ENCODE data around the gene LRP2.

LRP2 gene

DNA sequence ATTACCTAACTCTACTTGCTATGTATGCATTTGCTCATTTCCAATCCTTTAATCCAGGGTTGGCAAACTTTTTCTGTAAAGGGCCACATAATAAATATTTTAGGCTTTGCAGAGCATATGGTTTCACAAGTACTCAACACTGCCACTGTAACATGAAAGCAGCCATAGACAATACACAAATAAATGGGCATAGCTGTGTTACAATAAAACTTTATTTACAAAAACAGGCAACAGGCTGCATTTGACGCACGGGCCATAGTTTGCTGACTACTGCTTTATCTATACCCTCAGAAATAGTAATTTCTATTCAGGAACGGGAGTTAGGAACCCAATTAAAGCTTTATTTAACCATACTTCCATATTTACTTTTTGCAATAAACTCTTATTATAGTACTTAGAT is 154.3 kb downstream of the LRP2 start:
- ChIA-PET CTCF (no interaction called here), POLR2A (ENCODE audit: low non-redundant PET) (no interaction called here)
- H3K27ac ChIP-seq = no peak overlapping the region
- no peak for DNase-seq (ENCODE audit: low spot score)
- TF ChIP-seq, protein P1, sequence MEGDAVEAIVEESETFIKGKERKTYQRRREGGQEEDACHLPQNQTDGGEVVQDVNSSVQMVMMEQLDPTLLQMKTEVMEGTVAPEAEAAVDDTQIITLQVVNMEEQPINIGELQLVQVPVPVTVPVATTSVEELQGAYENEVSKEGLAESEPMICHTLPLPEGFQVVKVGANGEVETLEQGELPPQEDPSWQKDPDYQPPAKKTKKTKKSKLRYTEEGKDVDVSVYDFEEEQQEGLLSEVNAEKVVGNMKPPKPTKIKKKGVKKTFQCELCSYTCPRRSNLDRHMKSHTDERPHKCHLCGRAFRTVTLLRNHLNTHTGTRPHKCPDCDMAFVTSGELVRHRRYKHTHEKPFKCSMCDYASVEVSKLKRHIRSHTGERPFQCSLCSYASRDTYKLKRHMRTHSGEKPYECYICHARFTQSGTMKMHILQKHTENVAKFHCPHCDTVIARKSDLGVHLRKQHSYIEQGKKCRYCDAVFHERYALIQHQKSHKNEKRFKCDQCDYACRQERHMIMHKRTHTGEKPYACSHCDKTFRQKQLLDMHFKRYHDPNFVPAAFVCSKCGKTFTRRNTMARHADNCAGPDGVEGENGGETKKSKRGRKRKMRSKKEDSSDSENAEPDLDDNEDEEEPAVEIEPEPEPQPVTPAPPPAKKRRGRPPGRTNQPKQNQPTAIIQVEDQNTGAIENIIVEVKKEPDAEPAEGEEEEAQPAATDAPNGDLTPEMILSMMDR (conservative IDR thresholded peaks at IDR 0.05; ENCODE audit: low read depth) = no peak

DNA sequence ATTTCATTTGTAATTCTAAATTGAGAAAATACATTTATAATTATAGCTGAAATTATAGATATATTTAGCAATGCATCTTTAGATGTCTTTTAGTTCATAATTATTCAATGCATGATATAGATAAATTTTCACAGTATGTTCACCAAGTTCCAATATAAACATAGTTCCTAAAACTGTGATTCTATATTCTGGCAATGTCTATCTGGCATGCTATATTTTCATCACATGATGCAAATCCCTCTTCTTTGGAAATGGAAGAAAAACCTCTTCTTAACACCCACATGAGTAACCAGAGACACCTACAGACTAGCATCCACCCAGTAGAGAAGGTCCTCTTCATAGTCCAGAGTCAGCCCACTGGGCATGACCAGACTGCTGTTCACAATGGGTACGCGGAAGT is 157.2 kb downstream of the LRP2 start:
- ChIA-PET CTCF (interaction anchor here (0.7 kb wide), 1 partner anchor 13 kb away, joined by 3 read pairs; no protein-coding TSS in a partner anchor), POLR2A (ENCODE audit: low non-redundant PET) (no interaction called here)
- H3K27ac ChIP-seq = no peak overlapping the region
- TF ChIP-seq, protein P1 (conservative IDR thresholded peaks at IDR 0.05; ENCODE audit: low read depth) = no peak
- no peak for DNase-seq (ENCODE audit: low spot score)

DNA sequence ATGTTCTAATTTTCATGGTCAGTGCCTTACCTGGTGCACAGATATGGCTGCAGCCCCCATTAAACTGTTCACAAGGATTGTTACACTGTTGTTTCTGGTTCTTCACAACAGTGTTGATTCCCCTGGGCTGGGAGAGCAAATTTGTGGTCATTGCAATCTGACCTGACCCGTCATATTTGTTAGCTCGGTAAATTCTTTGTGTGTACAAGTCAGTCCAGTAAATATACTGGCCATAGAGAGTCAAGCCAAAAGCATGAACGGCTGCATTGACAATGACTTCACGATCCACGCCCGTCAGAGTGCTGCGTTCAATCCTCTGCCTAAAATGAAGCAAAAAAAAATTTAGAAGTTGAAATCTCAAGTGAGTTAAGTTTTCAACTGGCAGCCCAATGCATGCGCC is 158.4 kb downstream of the LRP2 start:
- no peak overlapping the region for H3K27ac ChIP-seq
- TF ChIP-seq, protein P1 (conservative IDR thresholded peaks at IDR 0.05; ENCODE audit: low read depth) = no peak
- CTCF ChIA-PET = no interaction called here
- POLR2A ChIA-PET (ENCODE audit: low non-redundant PET) = no interaction called here
- DNase-seq (ENCODE audit: low spot score) = no peak

DNA sequence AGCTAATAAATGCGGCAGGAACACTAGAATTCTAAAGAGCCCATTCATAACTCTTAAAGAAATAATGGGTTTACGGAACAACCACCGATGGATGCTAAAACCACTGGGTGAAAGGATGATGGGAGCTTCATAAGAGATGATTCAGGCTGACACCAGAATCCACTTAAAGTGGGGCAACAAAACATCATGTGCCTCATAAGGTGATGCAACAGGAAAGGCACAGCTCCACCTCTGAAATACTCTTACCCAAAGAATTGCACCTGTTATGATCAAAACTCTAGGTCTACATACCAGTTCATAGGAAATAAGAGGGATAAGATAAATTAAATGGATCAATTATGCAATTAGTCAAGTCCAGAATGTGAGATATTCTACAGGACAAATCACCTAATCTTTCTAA is 161.6 kb downstream of the LRP2 start:
- DNase-seq (ENCODE audit: low spot score) = no peak
- POLR2A ChIA-PET (ENCODE audit: low non-redundant PET) = no interaction called here
- TF ChIP-seq, protein P1 (conservative IDR thresholded peaks at IDR 0.05; ENCODE audit: low read depth) = no peak
- CTCF ChIA-PET = interaction anchor here (0.9 kb wide), 1 partner anchor 91 kb away, joined by 3 read pairs; no protein-coding TSS in a partner anchor
- H3K27ac ChIP-seq = no peak overlapping the region

DNA sequence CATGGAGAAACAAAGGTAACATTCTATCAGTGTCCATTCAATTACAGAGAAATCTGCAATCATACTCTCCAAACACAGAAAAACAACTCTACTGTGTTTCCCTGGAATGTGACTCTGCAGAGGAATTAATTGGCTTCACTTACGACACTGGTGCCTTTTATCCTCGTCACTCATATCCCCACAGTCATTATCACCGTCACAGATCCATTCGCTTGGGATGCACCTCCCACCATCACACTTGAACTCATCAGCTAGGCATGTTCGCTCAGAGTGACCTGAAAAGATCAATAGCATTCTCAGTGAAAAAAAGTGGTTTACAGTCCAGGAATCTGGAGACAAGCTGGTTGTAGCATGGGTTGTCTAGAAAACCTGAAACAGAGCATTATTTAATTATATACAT is 168.7 kb downstream of the LRP2 start:
- TF ChIP-seq, protein P1 (conservative IDR thresholded peaks at IDR 0.05; ENCODE audit: low read depth) = no peak
- no peak overlapping the region for H3K27ac ChIP-seq
- DNase-seq (ENCODE audit: low spot score) = no peak
- ChIA-PET CTCF (no interaction called here), POLR2A (ENCODE audit: low non-redundant PET) (no interaction called here)

DNA sequence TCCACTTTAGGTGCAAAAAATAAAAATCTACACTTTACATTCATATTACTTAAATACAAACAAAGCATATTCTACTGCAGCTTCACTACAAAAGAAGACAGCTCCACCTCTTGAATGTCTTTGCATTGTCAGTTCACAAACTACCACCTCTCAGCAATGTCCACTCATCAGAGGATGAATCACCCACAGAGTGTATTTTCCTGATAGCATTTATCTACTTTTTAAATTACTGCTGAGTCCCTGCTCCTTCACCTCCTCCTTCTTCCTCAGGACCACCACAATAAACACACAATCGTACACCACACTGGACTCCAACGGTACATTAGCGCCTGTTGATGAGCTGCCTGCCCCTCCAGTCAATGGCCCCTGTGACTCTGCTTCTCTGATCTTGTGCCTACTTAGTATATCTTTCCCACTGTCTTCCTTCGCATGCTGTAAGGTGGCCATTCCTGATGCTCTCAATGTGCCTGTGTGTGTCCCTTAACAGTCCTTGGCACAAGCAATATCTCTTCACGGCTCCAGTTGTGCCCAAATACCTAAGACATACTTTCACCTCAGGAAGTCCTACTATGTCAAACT is 172.0 kb downstream of the LRP2 start:
- DNase-seq (ENCODE audit: low spot score) = no peak
- TF ChIP-seq, protein P1 (conservative IDR thresholded peaks at IDR 0.05; ENCODE audit: low read depth) = no peak
- ChIA-PET POLR2A (ENCODE audit: low non-redundant PET) (no interaction called here), CTCF (no interaction called here)
- H3K27ac ChIP-seq = no peak overlapping the region

Measured in RWPE1 (cell line).